Neutrophil (primary cell): ENCODE results near the gene LGR5.

ENCODE experiments used
- H3K27ac ChIP-seq: fragments of 200-600 bp; sonication (generic); 2 replicates; pipeline ENCODE4 v1.5.1; 2016; ENCODE audit warnings: mild to moderate bottlenecking, moderate library complexity
- H3K27me3 ChIP-seq: fragments of 200-600 bp; sonication (generic); 2 replicates; pipeline ENCODE4 v1.6.0; 2016; ENCODE audit warnings: mild to moderate bottlenecking
- H3K36me3 ChIP-seq: fragments of 200-600 bp; sonication (generic); 2 replicates; pipeline ENCODE4 v1.5.1; 2017
- H3K4me1 ChIP-seq, 2 experiments: fragments of 200-600 bp in 1 of 2; sonication (generic) in 1 of 2; 1 replicate in 1 of 2; 2 replicates in 1 of 2; pipeline versions ENCODE4 v1.5.1 to v1.6.1; 2013 to 2016; ENCODE audit warnings: low read depth in 1 of 2, low read length in 1 of 2, mild to moderate bottlenecking in 1 of 2, moderate library complexity in 1 of 2; ENCODE audit not compliant: control insufficient read depth in 1 of 2, insufficient read depth in 1 of 2
- H3K4me3 ChIP-seq, 2 experiments: fragments of 200-600 bp in 1 of 2; sonication (generic) in 1 of 2; 1 replicate in 1 of 2; 2 replicates in 1 of 2; pipeline ENCODE4 v1.5.1; 2013 to 2016; ENCODE audit warnings: low read depth in 1 of 2, low read length in 1 of 2, mild to moderate bottlenecking in 1 of 2, moderate library complexity in 1 of 2
- H3K9me3 ChIP-seq: fragments of 200-600 bp; sonication (generic); 2 replicates; pipeline ENCODE4 v1.5.1; 2016
- TF ChIP-seq, protein P1 (sequence below): fragments of 200-600 bp; sonication (generic); IDR thresholded peaks from 2 replicates; pipeline ENCODE4 v1.5.1; 2016; ENCODE audit warnings: antibody characterized with exemption

The LGR5 gene

GRCh38 chr12:71400481-71400880, 39.1 kb upstream of the LGR5 start:
- Histone ChIP-seq H3K4me3 (no peak overlapping the region), H3K27ac (no peak overlapping the region), H3K4me1 (no peaks in the 10 kb centered on the region), H3K9me3 (no peaks in the 10 kb centered on the region), H3K27me3 (no peaks in the 10 kb centered on the region), H3K36me3 (no peaks in the 10 kb centered on the region)
- TF ChIP-seq, protein P1, sequence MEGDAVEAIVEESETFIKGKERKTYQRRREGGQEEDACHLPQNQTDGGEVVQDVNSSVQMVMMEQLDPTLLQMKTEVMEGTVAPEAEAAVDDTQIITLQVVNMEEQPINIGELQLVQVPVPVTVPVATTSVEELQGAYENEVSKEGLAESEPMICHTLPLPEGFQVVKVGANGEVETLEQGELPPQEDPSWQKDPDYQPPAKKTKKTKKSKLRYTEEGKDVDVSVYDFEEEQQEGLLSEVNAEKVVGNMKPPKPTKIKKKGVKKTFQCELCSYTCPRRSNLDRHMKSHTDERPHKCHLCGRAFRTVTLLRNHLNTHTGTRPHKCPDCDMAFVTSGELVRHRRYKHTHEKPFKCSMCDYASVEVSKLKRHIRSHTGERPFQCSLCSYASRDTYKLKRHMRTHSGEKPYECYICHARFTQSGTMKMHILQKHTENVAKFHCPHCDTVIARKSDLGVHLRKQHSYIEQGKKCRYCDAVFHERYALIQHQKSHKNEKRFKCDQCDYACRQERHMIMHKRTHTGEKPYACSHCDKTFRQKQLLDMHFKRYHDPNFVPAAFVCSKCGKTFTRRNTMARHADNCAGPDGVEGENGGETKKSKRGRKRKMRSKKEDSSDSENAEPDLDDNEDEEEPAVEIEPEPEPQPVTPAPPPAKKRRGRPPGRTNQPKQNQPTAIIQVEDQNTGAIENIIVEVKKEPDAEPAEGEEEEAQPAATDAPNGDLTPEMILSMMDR: no peak

DNA sequence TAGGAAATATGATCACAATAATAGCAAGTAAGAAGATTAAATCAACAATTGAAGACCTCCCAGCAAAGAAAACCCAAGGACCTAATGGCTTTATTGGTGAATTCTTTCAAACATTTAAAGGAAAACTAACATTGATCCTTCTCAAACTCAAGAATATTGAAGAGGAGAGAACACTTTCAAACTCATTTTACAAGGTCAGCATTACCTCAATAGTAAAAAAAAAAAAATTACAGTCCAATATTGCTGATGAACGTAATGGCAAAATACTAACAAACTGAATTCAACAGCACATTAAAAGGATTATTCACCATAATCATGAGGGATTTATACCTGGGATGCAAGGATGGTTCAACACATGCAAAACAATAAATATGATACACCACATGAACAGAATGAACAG, 33.7 kb upstream of the LGR5 start:
- Histone ChIP-seq H3K9me3 (no peaks in the 10 kb centered on the region), H3K36me3 (no peaks in the 10 kb centered on the region), H3K4me3 (no peak overlapping the region), H3K27ac (no peak overlapping the region), H3K27me3 (no peaks in the 10 kb centered on the region), H3K4me1 (no peaks in the 10 kb centered on the region)
- TF ChIP-seq, protein P1: no peak

GRCh38 chr12:71407732-71408131, 31.9 kb upstream of the LGR5 start:
- Histone ChIP-seq H3K36me3 (no peaks in the 10 kb centered on the region), H3K9me3 (no peaks in the 10 kb centered on the region), H3K27me3 (no peaks in the 10 kb centered on the region), H3K4me1 (no peaks in the 10 kb centered on the region), H3K27ac (no peak overlapping the region), H3K4me3 (no peak overlapping the region)
- TF ChIP-seq, protein P1: no peak

DNA sequence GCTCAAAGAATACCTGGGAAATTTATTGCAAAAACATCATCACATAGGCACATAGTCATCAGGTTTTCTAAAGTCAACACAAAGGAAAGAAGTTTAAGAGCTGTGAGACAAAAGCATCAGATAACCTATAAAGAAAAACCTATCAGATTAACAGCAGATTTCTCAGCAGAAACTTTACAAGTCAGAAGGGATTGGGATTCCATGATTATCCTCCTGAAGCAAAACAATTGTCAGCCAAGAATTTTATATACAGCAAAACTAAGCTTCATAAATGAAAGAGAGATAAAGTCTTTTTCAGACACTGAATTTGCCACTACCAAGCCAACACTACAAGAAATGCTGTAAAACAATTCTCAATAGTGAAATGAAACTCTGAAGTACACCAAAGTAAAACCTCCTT, 28.8 kb upstream of the LGR5 start:
- Histone ChIP-seq H3K9me3 (no peaks in the 10 kb centered on the region), H3K36me3 (no peaks in the 10 kb centered on the region)

GRCh38 chr12:71411635-71412034, 28.0 kb upstream of the LGR5 start:
- Histone ChIP-seq H3K27ac (no peak overlapping the region), H3K4me3 (no peak overlapping the region), H3K4me1 (no peaks in the 10 kb centered on the region), H3K27me3 (no peaks in the 10 kb centered on the region), H3K9me3 (no peaks in the 10 kb centered on the region), H3K36me3 (no peaks in the 10 kb centered on the region)
- TF ChIP-seq, protein P1: no peak

More for the DNA sequence above, 28.8 kb upstream of the LGR5 start:
- no peaks in the 10 kb centered on the region for H3K4me1 ChIP-seq
- no peak overlapping the region for H3K27ac ChIP-seq
- no peaks in the 10 kb centered on the region for H3K27me3 ChIP-seq
- TF ChIP-seq, protein P1: no peak
- H3K4me3 ChIP-seq: no peak overlapping the region
